Measurements from ENCODE around the gene ZC3H12A.

The ZC3H12A gene

GRCh38 chr1:37474046-37474696, at the start of gene ZC3H12A:
Gene ZC3H12A (plus strand): TSS chr1:37474580. CDS start chr1:37475497, 917 bp downstream.
- peaks cover 29% of the 10 kb centered on the region for H3K36me3 ChIP-seq (replicated peaks)
- no peaks in the 10 kb centered on the region for H3K9me3 ChIP-seq
- peak; percentile 74 to 91 for DNase-seq (ENCODE audit: low spot score in 2 of 2)
- H3K4me3 ChIP-seq: peak within 1 kb of the TSS; percentile 71
- H3K4me1 ChIP-seq: peaks cover 19% of the 10 kb centered on the region
- no peaks in the 10 kb centered on the region for H3K27me3 ChIP-seq (ENCODE audit: low read depth)
- in situ Hi-C loops (cut with MboI; ENCODE audit: low sequenced_read_pairs): no loop called here

- Histone ChIP-seq H3K36me3 (replicated peaks) (no peaks in the 10 kb centered on the region), H3K27me3 (ENCODE audit: low read depth) (peaks cover 10% of the 10 kb centered on the region), H3K4me3 (no peak overlapping the region), H3K4me1 (no peaks in the 10 kb centered on the region), H3K9me3 (no peaks in the 10 kb centered on the region)
- in situ Hi-C loops (cut with MboI; ENCODE audit: low sequenced_read_pairs): loop anchor here (25.0 kb wide), 2 partner anchors 713 to 838 kb away; no protein-coding TSS in a partner anchor
- DNase-seq (ENCODE audit: low spot score in 2 of 2): no peak
These were observed 49.2 kb upstream of the ZC3H12A start for GRCh38 chr1:37425221-37425620.

- Histone ChIP-seq H3K27me3 (ENCODE audit: low read depth) (peaks cover 10% of the 10 kb centered on the region), H3K9me3 (no peaks in the 10 kb centered on the region), H3K4me3 (no peak overlapping the region), H3K36me3 (replicated peaks) (no peaks in the 10 kb centered on the region), H3K4me1 (no peaks in the 10 kb centered on the region)
- in situ Hi-C loops (cut with MboI; ENCODE audit: low sequenced_read_pairs): loop anchor here (25.0 kb wide), 2 partner anchors 717 to 842 kb away; no protein-coding TSS in a partner anchor
- no peak for DNase-seq (ENCODE audit: low spot score in 2 of 2)
These were observed 45.4 kb upstream of the ZC3H12A start for GRCh38 chr1:37429029-37429428.

- Histone ChIP-seq H3K9me3 (no peaks in the 10 kb centered on the region), H3K4me1 (no peaks in the 10 kb centered on the region), H3K4me3 (no peak overlapping the region), H3K36me3 (replicated peaks) (no peaks in the 10 kb centered on the region), H3K27me3 (ENCODE audit: low read depth) (peaks cover 11% of the 10 kb centered on the region)
- DNase-seq (ENCODE audit: low spot score in 2 of 2): no peak
- in situ Hi-C loops (cut with MboI; ENCODE audit: low sequenced_read_pairs): loop anchor here (25.0 kb wide), 2 partner anchors 718 to 843 kb away; no protein-coding TSS in a partner anchor
These were observed 44.0 kb upstream of the ZC3H12A start for GRCh38 chr1:37430103-37430985.

GRCh38 chr1:37432716-37433115, 41.7 kb upstream of the ZC3H12A start:
- in situ Hi-C loops (cut with MboI; ENCODE audit: low sequenced_read_pairs): loop anchor here (25.0 kb wide), 2 partner anchors 720 to 845 kb away; no protein-coding TSS in a partner anchor

GRCh38 chr1:37433171-37433570, 41.2 kb upstream of the ZC3H12A start:
- in situ Hi-C loops (cut with MboI; ENCODE audit: low sequenced_read_pairs): loop anchor here (25.0 kb wide), 2 partner anchors 721 to 846 kb away; no protein-coding TSS in a partner anchor
- no peaks in the 10 kb centered on the region for H3K9me3 ChIP-seq
- H3K27me3 ChIP-seq (ENCODE audit: low read depth): peaks cover 14% of the 10 kb centered on the region
- H3K4me1 ChIP-seq: no peaks in the 10 kb centered on the region
- no peak overlapping the region for H3K4me3 ChIP-seq
- no peak for DNase-seq (ENCODE audit: low spot score in 2 of 2)
- no peaks in the 10 kb centered on the region for H3K36me3 ChIP-seq (replicated peaks)

More at GRCh38 chr1:37432716-37433115, 41.7 kb upstream of the ZC3H12A start:
- Histone ChIP-seq H3K27me3 (ENCODE audit: low read depth) (peaks cover 14% of the 10 kb centered on the region), H3K4me3 (no peak overlapping the region), H3K4me1 (no peaks in the 10 kb centered on the region), H3K36me3 (replicated peaks) (no peaks in the 10 kb centered on the region), H3K9me3 (no peaks in the 10 kb centered on the region)
- DNase-seq (ENCODE audit: low spot score in 2 of 2): no peak

- no peak overlapping the region for H3K4me3 ChIP-seq
- in situ Hi-C loops (cut with MboI; ENCODE audit: low sequenced_read_pairs): loop anchor here (25.0 kb wide), 2 partner anchors 722 to 847 kb away; no protein-coding TSS in a partner anchor
- peaks cover 4% of the 10 kb centered on the region for H3K27me3 ChIP-seq (ENCODE audit: low read depth)
- H3K36me3 ChIP-seq (replicated peaks): no peaks in the 10 kb centered on the region
- no peaks in the 10 kb centered on the region for H3K9me3 ChIP-seq
- no peaks in the 10 kb centered on the region for H3K4me1 ChIP-seq
- DNase-seq (ENCODE audit: low spot score in 2 of 2): peak; percentile 47 to 85
These were observed 39.8 kb upstream of the ZC3H12A start for GRCh38 chr1:37434292-37435225.

- no peak for DNase-seq (ENCODE audit: low spot score in 2 of 2)
- Histone ChIP-seq H3K4me3 (no peak overlapping the region), H3K27me3 (ENCODE audit: low read depth) (peaks cover 9% of the 10 kb centered on the region), H3K36me3 (replicated peaks) (no peaks in the 10 kb centered on the region), H3K4me1 (no peaks in the 10 kb centered on the region), H3K9me3 (no peaks in the 10 kb centered on the region)
- in situ Hi-C loops (cut with MboI; ENCODE audit: low sequenced_read_pairs): loop anchor here (25.0 kb wide), 2 partner anchors 725 to 850 kb away; no protein-coding TSS in a partner anchor
These were observed 37.3 kb upstream of the ZC3H12A start for GRCh38 chr1:37437087-37437486.

- H3K27me3 ChIP-seq (ENCODE audit: low read depth): peaks cover 9% of the 10 kb centered on the region
- no peaks in the 10 kb centered on the region for H3K9me3 ChIP-seq
- H3K4me1 ChIP-seq: no peaks in the 10 kb centered on the region
- in situ Hi-C loops (cut with MboI; ENCODE audit: low sequenced_read_pairs): loop anchor here (25.0 kb wide), 2 partner anchors 726 to 851 kb away; no protein-coding TSS in a partner anchor
- no peaks in the 10 kb centered on the region for H3K36me3 ChIP-seq (replicated peaks)
- DNase-seq (ENCODE audit: low spot score in 2 of 2): no peak
- H3K4me3 ChIP-seq: no peak overlapping the region
These were observed 36.1 kb upstream of the ZC3H12A start for GRCh38 chr1:37438037-37438868.

- no peaks in the 10 kb centered on the region for H3K36me3 ChIP-seq (replicated peaks)
- no peaks in the 10 kb centered on the region for H3K9me3 ChIP-seq
- H3K4me1 ChIP-seq: no peaks in the 10 kb centered on the region
- H3K4me3 ChIP-seq: no peak overlapping the region
- no peak for DNase-seq (ENCODE audit: low spot score in 2 of 2)
- in situ Hi-C loops (cut with MboI; ENCODE audit: low sequenced_read_pairs): loop anchor here (25.0 kb wide), 2 partner anchors 727 to 852 kb away; no protein-coding TSS in a partner anchor
- H3K27me3 ChIP-seq (ENCODE audit: low read depth): peaks cover 11% of the 10 kb centered on the region
These were observed 35.5 kb upstream of the ZC3H12A start for GRCh38 chr1:37438869-37439343.

- in situ Hi-C loops (cut with MboI; ENCODE audit: low sequenced_read_pairs): loop anchor here (25.0 kb wide), 2 partner anchors 727 to 852 kb away; no protein-coding TSS in a partner anchor
- Histone ChIP-seq H3K36me3 (replicated peaks) (no peaks in the 10 kb centered on the region), H3K27me3 (ENCODE audit: low read depth) (peaks cover 11% of the 10 kb centered on the region), H3K4me1 (no peaks in the 10 kb centered on the region), H3K9me3 (no peaks in the 10 kb centered on the region), H3K4me3 (no peak overlapping the region)
- DNase-seq (ENCODE audit: low spot score in 2 of 2): no peak
These were observed 34.9 kb upstream of the ZC3H12A start for GRCh38 chr1:37439349-37439995.

- Histone ChIP-seq H3K36me3 (replicated peaks) (no peaks in the 10 kb centered on the region), H3K9me3 (no peaks in the 10 kb centered on the region), H3K4me1 (no peaks in the 10 kb centered on the region), H3K27me3 (ENCODE audit: low read depth) (peaks cover 9% of the 10 kb centered on the region), H3K4me3 (no peak overlapping the region)
- DNase-seq (ENCODE audit: low spot score in 2 of 2): no peak
- in situ Hi-C loops (cut with MboI; ENCODE audit: low sequenced_read_pairs): loop anchor here (25.0 kb wide), 2 partner anchors 729 to 854 kb away; no protein-coding TSS in a partner anchor
These were observed 32.9 kb upstream of the ZC3H12A start for GRCh38 chr1:37441490-37441889.

Data from HAP-1 (cell line).